HCT116 (cell line): Measurements from ENCODE around the gene MORN1. TPM values are rescaled to one million over a fixed set of nuclear protein-coding genes. Genes with fewer than 3 reads are reported as not detected.
"Not testable (repeated sequence)": the region's sequence is repeated elsewhere in the genome, so short reads cannot be mapped to it uniquely, and the experiment has no call there.

Source experiments
- ATAC-seq: fragments of 200-7000 bp; cut with Tn5 transposase; 2 replicates; pipeline ENCODE4 v1.9.1; 2020; ENCODE audit warnings: mild to moderate bottlenecking, moderate library complexity
- BruUV-seq: library from RNA; stranded (reverse); fragments of 400-500 nt; replicated peaks from 2 replicates; lab custom pipeline; 2021; lab: Mats Ljungman, UMichigan
- CTCF ChIA-PET: fragments of 300-600 bp; sonication (Branson Sonifier 250); formaldehyde crosslinking; loops from one replicate; lab custom pipeline; 2021; ENCODE audit warnings: antibody characterized with exemption; lab: Charles Lee
- POLR2A ChIA-PET: fragments of 300-600, 350-600 bp; sonication (Branson Sonifier 250); formaldehyde crosslinking; loops from one replicate; lab custom pipeline; 2021; ENCODE audit warnings: antibody characterized with exemption; lab: Charles Lee
- RAD21 ChIA-PET, 2 experiments: fragments of 300-600 bp; sonication (Branson Sonifier 250); formaldehyde crosslinking; loops; one replicate each; lab custom pipeline; 2023; ENCODE audit warnings: low total read pairs in 2 of 2; ENCODE audit not compliant: uncharacterized antibody in 2 of 2, unreplicated experiment in 2 of 2, low non-redundant PET in 1 of 2; lab: Charles Lee
- DNase-seq: peaks from one replicate; pipeline ENCODE4 v3.0.0-alpha.2; 2010; ENCODE audit warnings: low read depth, low spot score
- H2AFZ ChIP-seq: fragments of 200-600 bp; shearing (Covaris generic), sonication (generic); 2 replicates; pipeline ENCODE4 v1.6.1; 2017; ENCODE audit warnings: low read depth, mixed run types, mixed read lengths, antibody characterized with exemption, low read length; ENCODE audit not compliant: poor library complexity, severe bottlenecking
- H3K27ac ChIP-seq: 2 replicates; pipeline ENCODE4 v1.5.1; 2012; ENCODE audit warnings: low read depth, low read length
- H3K27me3 ChIP-seq: fragments of 200-600 bp; sonication (generic); 2 replicates; pipeline ENCODE4 v1.6.1; 2016; ENCODE audit warnings: mixed run types, low read length, mixed read lengths; ENCODE audit not compliant: insufficient read depth
- H3K36me3 ChIP-seq, 2 experiments: fragments of 200-500 bp in 1 of 2; fragments of 200-600 bp in 1 of 2; sonication (Bioruptor generic) in 1 of 2; sonication (generic) in 1 of 2; 2 replicates each; pipeline versions ENCODE4 v1.5.1 to v1.6.1; 2014 to 2016; ENCODE audit warnings: low read length in 2 of 2, inconsistent platforms in 1 of 2, mixed read lengths in 1 of 2, mixed run types in 1 of 2; ENCODE audit not compliant: insufficient read depth in 2 of 2, control insufficient read depth in 1 of 2
- H3K4me1 ChIP-seq, 2 experiments: fragments of 200-600 bp in 1 of 2; sonication (generic) in 1 of 2; 2 replicates each; pipeline versions ENCODE4 v1.5.1 to v1.6.1; 2012 to 2017; ENCODE audit warnings: low read length in 2 of 2, inconsistent platforms in 1 of 2, mild to moderate bottlenecking in 1 of 2, mixed read lengths in 1 of 2, mixed run types in 1 of 2, moderate library complexity in 1 of 2; ENCODE audit not compliant: insufficient read depth in 2 of 2, control insufficient read depth in 1 of 2
- H3K4me2 ChIP-seq: fragments of 200-600 bp; sonication (generic); 2 replicates; pipeline ENCODE4 v1.6.1; 2017; ENCODE audit warnings: mixed run types, low read length, mixed read lengths
- H3K4me3 ChIP-seq, 2 experiments: fragments of 200-600 bp in 1 of 2; sonication (generic) in 1 of 2; replicated peaks in 1 of 2; 2 replicates each; pipeline ENCODE4 v1.5.1; 2011 to 2016; ENCODE audit warnings: low read length in 2 of 2, control low read depth in 1 of 2, low read depth in 1 of 2, mild to moderate bottlenecking in 1 of 2, mixed read lengths in 1 of 2, mixed run types in 1 of 2
- H3K79me2 ChIP-seq: fragments of 200-600 bp; sonication (generic); 2 replicates; pipeline ENCODE4 v1.6.1; 2017; ENCODE audit warnings: mild to moderate bottlenecking, mixed run types, low read length, moderate library complexity, mixed read lengths; ENCODE audit not compliant: insufficient read depth
- H3K9ac ChIP-seq: fragments of 200-600 bp; sonication (generic); 2 replicates; pipeline ENCODE4 v1.6.1; 2016; ENCODE audit warnings: low read length, mixed read lengths
- H3K9me2 ChIP-seq: fragments of 200-600 bp; sonication (generic), shearing (Covaris generic); 2 replicates; pipeline ENCODE4 v1.6.1; 2017; ENCODE audit warnings: mixed run types, mild to moderate bottlenecking, moderate library complexity; ENCODE audit not compliant: insufficient read depth
- H3K9me3 ChIP-seq, 2 experiments: fragments of 200-500 bp in 1 of 2; fragments of 200-600 bp in 1 of 2; sonication (Bioruptor generic) in 1 of 2; sonication (generic) in 1 of 2; 2 replicates each; pipeline ENCODE4 v1.6.1; 2014 to 2017; ENCODE audit warnings: low read length in 2 of 2, mixed read lengths in 2 of 2, inconsistent platforms in 1 of 2, low read depth in 1 of 2, mild to moderate bottlenecking in 1 of 2, mixed run types in 1 of 2, moderate library complexity in 1 of 2; ENCODE audit not compliant: control insufficient read depth in 1 of 2, insufficient read depth in 1 of 2
- H4K20me1 ChIP-seq: fragments of 200-600 bp; sonication (generic), shearing (Covaris generic); 2 replicates; pipeline ENCODE4 v1.6.1; 2017; ENCODE audit warnings: mixed run types, mild to moderate bottlenecking, moderate library complexity; ENCODE audit not compliant: insufficient read depth
- EZH2 ChIP-seq: fragments of 200-600 bp; sonication (generic); IDR thresholded peaks from 2 replicates; pipeline ENCODE4 v1.6.1; 2017; ENCODE audit warnings: antibody characterized with exemption, mixed run types
- EZH2phosphoT487 ChIP-seq: fragments of 200-600 bp; IDR thresholded peaks from 2 replicates; pipeline ENCODE4 v1.6.1; 2018; ENCODE audit warnings: antibody characterized with exemption, borderline replicate concordance
- TCF7L2 ChIP-seq: IDR thresholded peaks from 2 replicates; pipeline ENCODE4 v1.7.0; 2011; ENCODE audit warnings: borderline replicate concordance, inconsistent platforms; ENCODE audit not compliant: insufficient read depth, insufficient read length; ENCODE audit errors: extremely low read depth
- intact Hi-C: fragments of 100-400 bp; cut with micrococcal nuclease; formaldehyde crosslinking; loops from 2 replicates; pipeline ENCODE4 v1.10.0; 2022
- total RNA-seq: library from RNA; stranded (reverse); gene quantifications from one replicate; pipeline ENCODE4 v1.2.1, GENCODE V29; 2021; ENCODE audit not compliant: unreplicated experiment
- TF ChIP-seq, protein P1 (sequence below): IDR thresholded peaks from 2 replicates; pipeline ENCODE4 v1.6.1; 2012

The MORN1 gene
- total RNA-seq, 1 experiment from 2014 or later, result 21.4 TPM

DNA sequence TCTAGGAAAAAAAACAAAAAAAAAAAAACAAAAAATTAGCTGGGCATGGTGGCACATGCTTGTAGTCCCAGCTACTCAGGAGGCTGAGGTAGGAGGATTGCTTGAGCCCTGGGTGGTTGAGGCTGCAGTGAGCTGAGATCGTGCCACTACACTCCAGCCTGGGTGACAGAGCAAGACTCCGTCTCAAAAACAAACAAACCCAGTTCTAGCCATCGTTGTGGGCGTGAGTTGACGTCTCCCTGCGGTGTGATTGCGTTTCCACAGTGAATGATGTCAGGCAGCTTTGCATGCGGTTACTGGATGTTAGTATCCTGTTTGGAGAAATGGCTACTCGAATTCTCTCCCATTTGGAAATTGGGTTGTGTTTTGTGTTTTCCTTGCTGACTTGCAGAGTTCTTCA is 95.1 kb downstream of the MORN1 start:
- intact Hi-C loops, H3K4me1 ChIP-seq, H3K4me2 ChIP-seq, H2AFZ ChIP-seq, H3K36me3 ChIP-seq, DNase-seq, H4K20me1 ChIP-seq, H3K9me3 ChIP-seq, H3K9ac ChIP-seq, POLR2A ChIA-PET, H3K9me2 ChIP-seq, BruUV-seq, H3K27me3 ChIP-seq, H3K27ac ChIP-seq, ATAC-seq, H3K4me3 ChIP-seq, RAD21 ChIA-PET: not testable (repeated sequence)
- peaks cover 99% of the 10 kb centered on the region for H3K79me2 ChIP-seq
- CTCF ChIA-PET, result interaction anchor here (0.8 kb wide), 1 partner anchor 19 kb away, joined by 3 read pairs; no protein-coding TSS in a partner anchor

DNA sequence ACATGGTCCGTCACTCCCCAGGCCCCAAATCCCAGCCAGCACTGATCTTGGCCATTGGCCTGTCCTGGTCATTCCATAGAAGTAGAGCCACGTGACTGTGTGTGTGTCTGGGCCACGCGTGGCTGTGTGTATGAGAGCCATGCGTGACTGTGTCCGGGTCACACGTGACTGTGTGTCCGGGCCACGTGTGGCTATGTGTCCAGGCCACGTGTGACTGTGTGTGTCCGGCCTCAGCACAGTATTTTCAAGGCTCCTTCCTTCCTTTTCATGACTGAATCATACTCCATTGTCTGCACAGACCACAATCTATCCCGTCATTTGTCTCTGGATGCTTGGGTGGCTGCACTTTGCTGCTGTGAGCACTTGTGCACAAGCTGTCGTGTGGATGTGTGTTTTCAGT is 95.8 kb downstream of the MORN1 start:
- DNase-seq, result no peak
- H3K27ac ChIP-seq, result no peak overlapping the region
- H3K79me2 ChIP-seq, result peaks cover 99% of the 10 kb centered on the region
- no peak for ATAC-seq
- POLR2A ChIA-PET, result no interaction called here
- no peaks in the 10 kb centered on the region for H3K9me3 ChIP-seq
- H3K9me2 ChIP-seq, result no peaks in the 10 kb centered on the region
- no peak overlapping the region for H3K9ac ChIP-seq
- BruUV-seq, result no TSS peak
- intact Hi-C loops, result no loop called here
- RAD21 ChIA-PET, result no interaction called here
- H3K4me2 ChIP-seq, result no peak overlapping the region
- CTCF ChIA-PET, result no interaction called here
- TF ChIP-seq, protein P1, sequence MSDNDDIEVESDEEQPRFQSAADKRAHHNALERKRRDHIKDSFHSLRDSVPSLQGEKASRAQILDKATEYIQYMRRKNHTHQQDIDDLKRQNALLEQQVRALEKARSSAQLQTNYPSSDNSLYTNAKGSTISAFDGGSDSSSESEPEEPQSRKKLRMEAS, result no peak
- TF ChIP-seq TCF7L2 (no peak), EZH2phosphoT487 (no peak), EZH2 (no peak)
- H3K4me1 ChIP-seq, result no peaks in the 10 kb centered on the region
- 0 out of 2 replicates have a peak, but pooled peaks cover 5% of the 10 kb centered on the region for H4K20me1 ChIP-seq
- H3K4me3 ChIP-seq, result no peak overlapping the region
- H2AFZ ChIP-seq, result no peak overlapping the region
- no peaks in the 10 kb centered on the region for H3K27me3 ChIP-seq
- no peaks in the 10 kb centered on the region for H3K36me3 ChIP-seq
